Inferior parietal cortex (tissue), 1 donor: ENCODE data around the gene ITPK1.

ENCODE experiments used
- DNase-seq: peaks from one replicate; pipeline ENCODE4 v3.0.0-alpha.2; 2016; ENCODE audit errors: extremely low spot score

Gene ITPK1

GRCh38 chr14:93044556-93044955, 71.2 kb downstream of the ITPK1 start:
- DNase-seq = no peak

GRCh38 chr14:93044121-93044520, 71.6 kb downstream of the ITPK1 start:
- no peak for DNase-seq

- DNase-seq = no peak
Observed at GRCh38 chr14:93042968-93043940, 72.5 kb downstream of the ITPK1 start.

- DNase-seq = no peak
Observed at GRCh38 chr14:93041830-93042229, 73.9 kb downstream of the ITPK1 start.

GRCh38 chr14:93040982-93041381, 74.7 kb downstream of the ITPK1 start:
- no peak for DNase-seq

- no peak for DNase-seq
Observed at GRCh38 chr14:93040443-93040842, 75.3 kb downstream of the ITPK1 start.

- no peak for DNase-seq
Observed at GRCh38 chr14:93039649-93040315, 75.9 kb downstream of the ITPK1 start.

- no peak for DNase-seq
Observed at GRCh38 chr14:93037351-93037750, 78.4 kb downstream of the ITPK1 start.

- DNase-seq = peak; percentile 71
Observed at GRCh38 chr14:93036652-93037345, 78.9 kb downstream of the ITPK1 start.

GRCh38 chr14:93035917-93036651, 79.6 kb downstream of the ITPK1 start:
- DNase-seq = peak; percentile 82

- DNase-seq = no peak
Observed at GRCh38 chr14:93035585-93035916, 80.2 kb downstream of the ITPK1 start.

- no peak for DNase-seq
Observed at GRCh38 chr14:93034671-93034994, 81.1 kb downstream of the ITPK1 start.

- DNase-seq = no peak
Observed at GRCh38 chr14:93033983-93034670, 81.6 kb downstream of the ITPK1 start.

- no peak for DNase-seq
Observed at GRCh38 chr14:93033084-93033982, 82.4 kb downstream of the ITPK1 start.

- DNase-seq = no peak
Observed at GRCh38 chr14:93032421-93032936, 83.2 kb downstream of the ITPK1 start.

- DNase-seq = no peak
Observed at GRCh38 chr14:93031505-93032315, 84.0 kb downstream of the ITPK1 start.

- no peak for DNase-seq
Observed at GRCh38 chr14:93030761-93031160, 85.0 kb downstream of the ITPK1 start.

- peak; percentile 66 for DNase-seq
Observed at GRCh38 chr14:93029911-93030508, 85.7 kb downstream of the ITPK1 start.

GRCh38 chr14:93029417-93029816, 86.3 kb downstream of the ITPK1 start:
- DNase-seq = no peak
